ENCODE results near the gene MAD1L1.

GRCh38 chr7:1889556-1890181 lies 343.1 kb downstream of the MAD1L1 start:
- TF ChIP-seq CTCF (IDR thresholded peaks at IDR 0.05) (no peak), POLR2A (IDR thresholded peaks at IDR 0.05) (no peak)
